ENCODE data around the gene DOCK3. TPM values are rescaled to one million over a fixed set of nuclear protein-coding genes. Genes with fewer than 3 reads are reported as not detected.
A peak's percentile ranks its signal among the peaks of the same experiment; 100 is the strongest.

The DOCK3 gene
- total RNA-seq, 2 experiments from 2014 or later: 0.93 to 1.1 TPM

DNA sequence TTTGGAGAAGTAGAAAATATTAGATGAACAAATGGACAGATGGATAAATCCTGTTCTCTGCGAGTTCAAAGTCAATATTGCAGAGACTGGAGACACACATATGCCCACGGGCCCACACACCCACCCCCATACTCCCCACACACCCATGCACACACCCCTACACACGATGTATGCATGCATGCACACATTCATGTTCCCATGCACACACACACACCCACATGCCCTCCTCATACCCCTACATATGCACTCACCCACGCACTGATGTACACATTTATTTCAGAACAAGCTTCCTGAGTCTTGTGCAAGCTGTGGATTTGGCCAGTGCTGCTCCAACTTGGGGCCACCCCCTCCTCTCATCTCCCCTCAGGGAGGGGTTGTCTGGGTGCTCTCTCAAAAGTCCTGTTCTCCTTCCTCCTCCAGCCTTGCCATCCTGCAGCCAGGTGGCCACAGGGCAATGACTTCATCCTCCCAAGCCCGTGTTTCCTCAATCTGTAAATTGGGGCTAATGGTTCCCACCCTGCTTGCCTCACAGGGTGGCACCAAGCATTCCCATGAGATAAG lies 41.4 kb upstream of the DOCK3 start:
- Mint-ChIP-seq H3K4me1 (ENCODE audit: low read depth) (peaks cover 82% of the 10 kb centered on the region), H3K27ac (peak overlapping the region; percentile 85), H3K27me3 (no peaks in the 10 kb centered on the region), H3K36me3 (ENCODE audit: low read depth) (peaks cover 32% of the 10 kb centered on the region), H3K9me3 (no peaks in the 10 kb centered on the region), H3K4me3 (no peak overlapping the region)
- ATAC-seq (ENCODE audit: poor library complexity): no peak
- POLR2A ChIA-PET: no interaction called here
- Histone ChIP-seq H3K4me1 (ENCODE audit: insufficient read depth, low read length) (peaks cover 96% of the 10 kb centered on the region), H3K36me3 (ENCODE audit: insufficient read depth, low read length) (peaks cover 25% of the 10 kb centered on the region), H3K4me3 (ENCODE audit: low read length) (no peak overlapping the region), H3K9me3 (ENCODE audit: control insufficient read depth in 1 of 2, insufficient read depth in 1 of 2, low read length in 2 of 2) (no peaks in the 10 kb centered on the region), H3K27me3 (ENCODE audit: control insufficient read depth in 1 of 2, insufficient read depth in 2 of 2, low read length in 2 of 2) (no peaks in the 10 kb centered on the region), H3K27ac (ENCODE audit: low read depth in 1 of 2, low read length in 2 of 2) (no peak overlapping the region)
- intact Hi-C loops (cut with DNase I, micrococcal nuclease): no loop called here
- TF ChIP-seq, protein P1, sequence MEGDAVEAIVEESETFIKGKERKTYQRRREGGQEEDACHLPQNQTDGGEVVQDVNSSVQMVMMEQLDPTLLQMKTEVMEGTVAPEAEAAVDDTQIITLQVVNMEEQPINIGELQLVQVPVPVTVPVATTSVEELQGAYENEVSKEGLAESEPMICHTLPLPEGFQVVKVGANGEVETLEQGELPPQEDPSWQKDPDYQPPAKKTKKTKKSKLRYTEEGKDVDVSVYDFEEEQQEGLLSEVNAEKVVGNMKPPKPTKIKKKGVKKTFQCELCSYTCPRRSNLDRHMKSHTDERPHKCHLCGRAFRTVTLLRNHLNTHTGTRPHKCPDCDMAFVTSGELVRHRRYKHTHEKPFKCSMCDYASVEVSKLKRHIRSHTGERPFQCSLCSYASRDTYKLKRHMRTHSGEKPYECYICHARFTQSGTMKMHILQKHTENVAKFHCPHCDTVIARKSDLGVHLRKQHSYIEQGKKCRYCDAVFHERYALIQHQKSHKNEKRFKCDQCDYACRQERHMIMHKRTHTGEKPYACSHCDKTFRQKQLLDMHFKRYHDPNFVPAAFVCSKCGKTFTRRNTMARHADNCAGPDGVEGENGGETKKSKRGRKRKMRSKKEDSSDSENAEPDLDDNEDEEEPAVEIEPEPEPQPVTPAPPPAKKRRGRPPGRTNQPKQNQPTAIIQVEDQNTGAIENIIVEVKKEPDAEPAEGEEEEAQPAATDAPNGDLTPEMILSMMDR (IDR thresholded peaks at IDR 0.05): no peak
- no peak for DNase-seq
- CTCF ChIA-PET: interaction anchor here (1.4 kb wide), 1 partner anchor 17 kb away, joined by 7 read pairs; no protein-coding TSS in a partner anchor

DNA sequence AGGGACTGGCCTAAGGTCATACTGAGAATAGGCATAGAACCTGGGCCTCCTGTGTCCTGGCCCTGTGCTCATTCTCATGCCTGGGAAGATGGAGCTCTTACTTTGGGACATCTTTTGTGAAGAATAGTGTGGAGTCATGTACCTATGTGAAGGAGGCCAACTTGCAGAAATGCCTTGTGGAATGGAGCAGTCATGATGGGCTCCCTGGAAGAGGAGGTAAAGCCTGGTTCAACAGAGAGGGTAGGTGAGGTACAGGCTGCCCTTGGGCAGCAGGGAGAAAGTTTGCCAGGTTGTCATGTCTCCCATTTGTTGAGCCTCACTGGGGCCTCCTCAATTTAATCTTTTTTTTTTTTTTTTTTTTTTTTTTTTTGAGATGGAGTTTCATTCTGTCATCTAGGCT lies 39.7 kb upstream of the DOCK3 start:
- CTCF ChIA-PET: interaction anchor here (0.9 to 1.0 kb wide), 2 partner anchors 19 to 63 kb away, joined by 3 to 4 read pairs; no protein-coding TSS in a partner anchor
- H3K9me3 ChIP-seq (ENCODE audit: control insufficient read depth in 1 of 2, insufficient read depth in 1 of 2, low read length in 2 of 2): no peaks in the 10 kb centered on the region

DNA sequence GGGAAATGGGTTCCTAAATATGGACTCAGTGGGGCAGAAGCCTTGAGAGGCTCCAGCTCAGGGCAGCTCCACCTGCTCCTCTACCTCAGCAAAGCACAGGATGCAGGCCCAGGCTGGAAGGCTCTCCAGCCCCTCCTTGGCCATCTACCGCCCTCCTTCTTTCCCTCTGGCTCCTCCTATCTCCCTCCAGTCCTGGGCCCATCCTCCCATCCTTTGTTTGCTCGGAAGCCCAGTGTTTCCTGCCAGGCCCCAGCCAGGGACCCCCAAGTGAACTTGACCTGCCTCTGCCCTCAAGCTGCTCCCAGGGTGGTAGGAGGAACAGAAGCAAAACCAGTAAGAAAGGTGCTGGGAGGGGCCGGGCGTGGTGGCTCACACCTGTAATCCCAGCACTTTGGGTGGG lies 37.7 kb upstream of the DOCK3 start:
- H3K36me3 Mint-ChIP-seq (ENCODE audit: low read depth): peaks cover 54% of the 10 kb centered on the region
- Histone ChIP-seq H3K4me3 (ENCODE audit: low read length) (no peak overlapping the region), H3K27me3 (ENCODE audit: control insufficient read depth in 1 of 2, insufficient read depth in 2 of 2, low read length in 2 of 2) (no peaks in the 10 kb centered on the region), H3K9me3 (ENCODE audit: control insufficient read depth in 1 of 2, insufficient read depth in 1 of 2, low read length in 2 of 2) (no peaks in the 10 kb centered on the region), H3K4me1 (ENCODE audit: insufficient read depth, low read length) (peaks cover 63% of the 10 kb centered on the region), H3K36me3 (ENCODE audit: insufficient read depth, low read length) (peaks cover 47% of the 10 kb centered on the region), H3K27ac (ENCODE audit: low read depth in 1 of 2, low read length in 2 of 2) (no peak overlapping the region)
- ATAC-seq (ENCODE audit: poor library complexity) (no peak), DNase-seq (no peak)
- H3K4me3 Mint-ChIP-seq: no peak overlapping the region
- no peaks in the 10 kb centered on the region for H3K27me3 Mint-ChIP-seq
- TF ChIP-seq, protein P1 (IDR thresholded peaks at IDR 0.05): no peak
- POLR2A ChIA-PET: no interaction called here
- CTCF ChIA-PET: no interaction called here
- peaks cover 54% of the 10 kb centered on the region for H3K4me1 Mint-ChIP-seq (ENCODE audit: low read depth)
- no peaks in the 10 kb centered on the region for H3K9me3 Mint-ChIP-seq
- no peak overlapping the region for H3K27ac Mint-ChIP-seq
- intact Hi-C loops (cut with DNase I, micrococcal nuclease): loop anchor here in 1 of 2 experiments (5.0 kb wide), 1 partner anchor 790 kb away; no protein-coding TSS in a partner anchor

More for the DNA sequence above, 39.7 kb upstream of the DOCK3 start:
- Mint-ChIP-seq H3K9me3 (no peaks in the 10 kb centered on the region), H3K27me3 (no peaks in the 10 kb centered on the region), H3K27ac (peak overlapping the region; percentile 66), H3K36me3 (ENCODE audit: low read depth) (peaks cover 41% of the 10 kb centered on the region), H3K4me3 (no peak overlapping the region), H3K4me1 (ENCODE audit: low read depth) (peaks cover 73% of the 10 kb centered on the region)
- H3K36me3 ChIP-seq (ENCODE audit: insufficient read depth, low read length): peaks cover 30% of the 10 kb centered on the region
- TF ChIP-seq, protein P1 (IDR thresholded peaks at IDR 0.05): no peak
- peaks cover 83% of the 10 kb centered on the region for H3K4me1 ChIP-seq (ENCODE audit: insufficient read depth, low read length)
- H3K4me3 ChIP-seq (ENCODE audit: low read length): no peak overlapping the region
- ATAC-seq (ENCODE audit: poor library complexity) (no peak), DNase-seq (no peak)
- intact Hi-C loops (cut with DNase I, micrococcal nuclease): loop anchor here in 1 of 2 experiments (5.0 kb wide), 1 partner anchor 788 kb away; no protein-coding TSS in a partner anchor
- no peak overlapping the region for H3K27ac ChIP-seq (ENCODE audit: low read depth in 1 of 2, low read length in 2 of 2)
- H3K27me3 ChIP-seq (ENCODE audit: control insufficient read depth in 1 of 2, insufficient read depth in 2 of 2, low read length in 2 of 2): no peaks in the 10 kb centered on the region
- POLR2A ChIA-PET: no interaction called here
